Measurements from ENCODE around the gene DNAJC9. TPM values are rescaled to one million over a fixed set of nuclear protein-coding genes. Genes with fewer than 3 reads are reported as not detected.

DNAJC9 gene
- total RNA-seq, 2 experiments from 2014 or later, result 40.9 to 42.2 TPM

DNA sequence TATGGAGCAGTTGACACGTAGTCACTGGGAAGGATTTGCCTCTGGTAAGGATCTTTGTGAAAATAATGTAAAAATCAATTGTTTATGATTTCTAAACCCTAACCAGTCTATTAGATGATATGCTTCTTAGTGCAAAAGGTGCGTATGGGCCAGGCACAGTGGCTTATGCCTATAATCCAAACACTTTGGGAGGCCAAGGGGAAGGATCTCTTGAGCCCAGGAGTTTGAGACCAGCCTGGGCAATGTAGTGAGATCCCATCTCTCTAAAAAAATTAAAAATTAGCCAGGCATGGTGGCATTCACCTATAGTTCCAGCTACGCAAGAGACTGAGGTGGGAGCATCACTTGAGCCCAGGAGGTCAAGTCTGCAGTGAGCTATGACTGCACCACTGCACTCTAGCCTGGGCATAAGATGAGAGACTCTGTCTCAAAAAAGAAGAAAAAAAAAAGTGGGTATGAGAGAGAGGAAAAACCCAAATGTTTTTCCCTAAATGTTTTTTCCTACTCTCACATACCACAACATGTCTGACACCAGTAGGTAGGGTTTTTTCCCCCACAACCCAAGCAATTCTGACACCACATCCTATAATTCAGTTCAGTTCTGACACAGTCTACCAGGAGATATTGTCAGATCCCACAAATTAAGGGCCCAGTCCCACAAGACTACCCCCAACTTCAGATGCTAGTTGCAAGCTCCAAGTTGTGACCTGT lies 36.5 kb downstream of the DNAJC9 start:
- ChIA-PET POLR2A (interaction anchor here (1.0 kb wide), 1 partner anchor 8 kb away, joined by 3 read pairs; no protein-coding TSS in a partner anchor), CTCF (interaction anchor here (1.2 kb wide), 1 partner anchor 8 kb away, joined by 5 read pairs; no protein-coding TSS in a partner anchor)
- TF ChIP-seq, protein P1, sequence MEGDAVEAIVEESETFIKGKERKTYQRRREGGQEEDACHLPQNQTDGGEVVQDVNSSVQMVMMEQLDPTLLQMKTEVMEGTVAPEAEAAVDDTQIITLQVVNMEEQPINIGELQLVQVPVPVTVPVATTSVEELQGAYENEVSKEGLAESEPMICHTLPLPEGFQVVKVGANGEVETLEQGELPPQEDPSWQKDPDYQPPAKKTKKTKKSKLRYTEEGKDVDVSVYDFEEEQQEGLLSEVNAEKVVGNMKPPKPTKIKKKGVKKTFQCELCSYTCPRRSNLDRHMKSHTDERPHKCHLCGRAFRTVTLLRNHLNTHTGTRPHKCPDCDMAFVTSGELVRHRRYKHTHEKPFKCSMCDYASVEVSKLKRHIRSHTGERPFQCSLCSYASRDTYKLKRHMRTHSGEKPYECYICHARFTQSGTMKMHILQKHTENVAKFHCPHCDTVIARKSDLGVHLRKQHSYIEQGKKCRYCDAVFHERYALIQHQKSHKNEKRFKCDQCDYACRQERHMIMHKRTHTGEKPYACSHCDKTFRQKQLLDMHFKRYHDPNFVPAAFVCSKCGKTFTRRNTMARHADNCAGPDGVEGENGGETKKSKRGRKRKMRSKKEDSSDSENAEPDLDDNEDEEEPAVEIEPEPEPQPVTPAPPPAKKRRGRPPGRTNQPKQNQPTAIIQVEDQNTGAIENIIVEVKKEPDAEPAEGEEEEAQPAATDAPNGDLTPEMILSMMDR (IDR thresholded peaks at IDR 0.05), result no peak
- Mint-ChIP-seq H3K4me3 (no peak overlapping the region), H3K27ac (no peak overlapping the region), H3K27me3 (no peaks in the 10 kb centered on the region), H3K9me3 (peaks cover 4% of the 10 kb centered on the region), H3K36me3 (ENCODE audit: low read depth) (peaks cover 22% of the 10 kb centered on the region), H3K4me1 (ENCODE audit: low read depth) (no peaks in the 10 kb centered on the region)
- intact Hi-C loops (cut with micrococcal nuclease), result no loop called here
- ATAC-seq (no peak), DNase-seq (no peak)

DNA sequence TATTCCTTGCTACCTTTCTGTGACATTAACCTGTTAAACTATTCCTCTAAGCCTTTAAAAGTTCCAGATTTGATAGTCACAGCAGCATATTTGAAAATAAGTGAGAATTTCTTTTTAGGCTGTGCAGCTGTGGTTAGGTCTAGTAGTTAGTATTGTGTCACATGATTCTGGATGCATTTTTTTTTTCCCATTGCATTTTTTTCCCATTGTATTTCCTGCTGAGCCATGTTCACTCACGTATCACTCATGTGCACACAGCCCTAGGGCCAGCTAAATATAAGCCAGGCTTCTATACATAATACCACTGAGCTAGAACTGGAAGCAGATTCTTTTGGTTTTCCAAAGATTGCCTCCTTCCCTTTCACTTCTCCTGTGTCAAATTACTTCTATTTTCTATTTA lies 37.4 kb downstream of the DNAJC9 start:
- no peaks in the 10 kb centered on the region for H3K4me1 Mint-ChIP-seq (ENCODE audit: low read depth)
- no peak for ATAC-seq
- peaks cover 4% of the 10 kb centered on the region for H3K9me3 Mint-ChIP-seq
- peaks cover 22% of the 10 kb centered on the region for H3K36me3 Mint-ChIP-seq (ENCODE audit: low read depth)
- POLR2A ChIA-PET, result interaction anchor here (1.0 kb wide), 1 partner anchor 9 kb away, joined by 3 read pairs; no protein-coding TSS in a partner anchor
- CTCF ChIA-PET, result interaction anchor here (0.6 to 1.2 kb wide), 2 partner anchors 9 to 29 kb away, joined by 3 to 5 read pairs; no protein-coding TSS in a partner anchor
- TF ChIP-seq, protein P1 (IDR thresholded peaks at IDR 0.05), result no peak
- H3K4me3 Mint-ChIP-seq, result no peak overlapping the region
- no peak for DNase-seq
- H3K27ac Mint-ChIP-seq, result no peak overlapping the region
- intact Hi-C loops (cut with micrococcal nuclease), result no loop called here
- no peaks in the 10 kb centered on the region for H3K27me3 Mint-ChIP-seq

DNA sequence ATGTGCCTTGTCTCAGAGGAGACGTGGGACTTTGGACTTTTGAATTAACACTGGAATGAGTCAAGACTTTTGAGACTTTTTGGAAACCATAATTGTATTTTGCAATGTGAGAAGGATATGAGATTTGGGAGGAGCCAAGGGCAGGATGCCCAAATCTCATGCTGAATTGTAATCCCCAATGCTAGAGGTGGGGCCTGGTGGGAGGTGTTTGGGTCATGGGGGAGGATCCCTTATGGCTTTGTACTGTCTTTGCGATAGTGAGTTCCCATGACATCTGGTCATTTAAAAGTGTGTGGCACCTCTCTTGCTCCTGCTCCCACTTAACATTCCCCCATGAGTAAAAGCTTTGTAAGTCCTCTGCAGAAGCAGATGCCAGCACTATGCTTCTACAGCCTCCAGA lies 39.2 kb downstream of the DNAJC9 start:
- no peak overlapping the region for H3K4me3 Mint-ChIP-seq
- ATAC-seq, result no peak
- ChIA-PET CTCF (interaction anchor here (1.0 kb wide), 1 partner anchor 49 kb away, joined by 3 read pairs; no protein-coding TSS in a partner anchor), POLR2A (no interaction called here)
- TF ChIP-seq, protein P1 (IDR thresholded peaks at IDR 0.05), result no peak
- no peak for DNase-seq
- no peaks in the 10 kb centered on the region for H3K4me1 Mint-ChIP-seq (ENCODE audit: low read depth)
- peaks cover 10% of the 10 kb centered on the region for H3K36me3 Mint-ChIP-seq (ENCODE audit: low read depth)
- H3K9me3 Mint-ChIP-seq, result peaks cover 4% of the 10 kb centered on the region
- intact Hi-C loops (cut with micrococcal nuclease), result no loop called here
- no peak overlapping the region for H3K27ac Mint-ChIP-seq
- no peaks in the 10 kb centered on the region for H3K27me3 Mint-ChIP-seq

DNA sequence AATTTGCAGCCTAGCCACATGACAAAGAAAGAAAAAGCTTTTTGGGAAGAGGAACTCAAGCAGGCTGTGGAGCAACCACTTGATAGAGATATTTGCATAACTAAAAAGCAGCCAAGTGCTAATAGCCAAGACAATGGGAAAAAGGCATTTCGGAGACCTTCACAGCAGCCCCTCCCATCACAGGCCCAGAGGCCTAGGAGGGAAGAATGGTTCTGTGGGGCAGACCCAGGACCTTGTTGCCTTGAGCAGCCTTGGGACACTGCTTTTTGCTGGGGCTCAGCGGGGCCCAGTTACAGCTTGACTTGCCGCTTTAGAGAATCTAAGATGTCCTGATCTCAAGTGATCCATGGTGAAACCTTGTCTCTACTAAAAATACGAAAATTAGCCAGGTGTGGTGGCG lies 40.7 kb downstream of the DNAJC9 start:
- H3K9me3 Mint-ChIP-seq, result peaks cover 4% of the 10 kb centered on the region

More for the DNA sequence above, 40.7 kb downstream of the DNAJC9 start:
- ATAC-seq (no peak), DNase-seq (no peak)
- TF ChIP-seq, protein P1 (IDR thresholded peaks at IDR 0.05), result no peak
- Mint-ChIP-seq H3K36me3 (ENCODE audit: low read depth) (peaks cover 10% of the 10 kb centered on the region), H3K4me1 (ENCODE audit: low read depth) (no peaks in the 10 kb centered on the region), H3K27me3 (no peaks in the 10 kb centered on the region), H3K4me3 (no peak overlapping the region), H3K27ac (no peak overlapping the region)
- ChIA-PET POLR2A (interaction anchor here (1.0 kb wide), 1 partner anchor 419 kb away, joined by 3 read pairs; no protein-coding TSS in a partner anchor), CTCF (interaction anchor here (0.8 kb wide), 1 partner anchor 11 kb away, joined by 3 read pairs; no protein-coding TSS in a partner anchor)
- intact Hi-C loops (cut with micrococcal nuclease), result no loop called here
